Osteoblast (primary cell): ENCODE results near the gene SNAI1. TPM values are rescaled to one million over a fixed set of nuclear protein-coding genes. Genes with fewer than 3 reads are reported as not detected.

ENCODE experiments used
- DNase-seq: peaks from one replicate; pipeline ENCODE4 v3.0.0; 2011; ENCODE audit warnings: low spot score, mixed read lengths; ENCODE audit not compliant: insufficient read length; ENCODE audit errors: missing footprints
- H2AFZ ChIP-seq: 2 replicates; pipeline ENCODE4 v1.6.0; 2011; ENCODE audit warnings: mild to moderate bottlenecking, low read length
- H3K27ac ChIP-seq: 2 replicates; pipeline ENCODE4 v1.5.1; 2011; ENCODE audit warnings: mild to moderate bottlenecking, low read depth, low read length, moderate library complexity
- H3K27me3 ChIP-seq: 2 replicates; pipeline ENCODE4 v1.6.0; 2012; ENCODE audit warnings: mild to moderate bottlenecking, control low read depth, inconsistent platforms, low read length, moderate library complexity; ENCODE audit not compliant: insufficient read depth
- H3K36me3 ChIP-seq: 2 replicates; pipeline ENCODE4 v1.5.1; 2011; ENCODE audit warnings: mild to moderate bottlenecking, low read length, control low read depth, moderate library complexity; ENCODE audit not compliant: insufficient read depth
- H3K4me1 ChIP-seq: 2 replicates; pipeline ENCODE4 v1.5.1; 2011; ENCODE audit warnings: mild to moderate bottlenecking, low read length, control low read depth, moderate library complexity; ENCODE audit not compliant: insufficient read depth
- H3K4me2 ChIP-seq: 2 replicates; pipeline ENCODE4 v1.6.0; 2011; ENCODE audit warnings: mild to moderate bottlenecking, low read length; ENCODE audit not compliant: insufficient read depth
- H3K4me3 ChIP-seq: fragments of 200-600 bp; sonication (generic); 3 replicates; pipeline ENCODE4 v1.5.1; 2012; ENCODE audit warnings: mild to moderate bottlenecking, low read length, inconsistent platforms; ENCODE audit not compliant: insufficient read depth
- H3K79me2 ChIP-seq: 2 replicates; pipeline ENCODE4 v1.6.0; 2012; ENCODE audit warnings: mild to moderate bottlenecking, low read length, control low read depth, inconsistent platforms; ENCODE audit not compliant: insufficient read depth
- H3K9me3 ChIP-seq: 2 replicates; pipeline ENCODE4 v1.5.1; 2011; ENCODE audit warnings: low read depth, low read length, control low read depth
- H4K20me1 ChIP-seq: 2 replicates; pipeline ENCODE4 v1.6.0; 2012; ENCODE audit warnings: mild to moderate bottlenecking, low read length, control low read depth; ENCODE audit not compliant: insufficient read depth
- small RNA-seq: library from RNA; depleted of rRNA; stranded (forward); fragments of <200 nt; gene quantifications from one replicate; pipeline ENCODE3, GENCODE V24; 2012
- total RNA-seq: library from RNA; depleted of rRNA; stranded (reverse); fragments of >200 nt; gene quantifications from 2 replicates; pipeline ENCODE4 v1.2.3, GENCODE V29; 2012
- TF ChIP-seq, protein P1 (sequence below): IDR thresholded peaks from 2 replicates; pipeline ENCODE4 v1.5.1; 2011; ENCODE audit warnings: mild to moderate bottlenecking, low read depth, low read length, moderate library complexity; ENCODE audit errors: extremely low read depth

SNAI1 gene
- total RNA-seq, 1 donor, result 1.8 TPM

DNA sequence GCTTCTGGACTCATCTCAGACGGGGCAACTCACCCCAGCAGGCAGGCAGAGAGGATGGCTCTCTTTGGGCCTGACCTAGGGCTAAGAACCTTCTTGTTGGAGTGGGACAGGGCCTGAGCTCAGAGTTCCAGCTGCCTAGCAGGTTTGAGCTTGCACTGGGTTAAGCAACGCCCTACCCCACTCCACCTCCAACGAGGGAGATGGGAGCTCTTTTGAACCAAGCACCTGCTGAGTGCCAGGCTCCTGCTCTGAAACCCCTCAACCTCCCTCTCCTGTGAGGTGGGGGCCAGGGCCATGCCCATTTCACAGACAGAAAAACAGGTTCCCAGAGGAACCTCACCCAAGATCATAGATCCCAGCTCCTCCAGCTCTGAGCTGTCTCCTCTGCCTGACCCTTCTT, 54.3 kb downstream of the SNAI1 start:
- H2AFZ ChIP-seq, result no peak overlapping the region
- H3K4me1 ChIP-seq, result peaks cover 18% of the 10 kb centered on the region
- H3K4me2 ChIP-seq, result no peak overlapping the region
- DNase-seq, result peak; percentile 65
- H3K79me2 ChIP-seq, result no peaks in the 10 kb centered on the region
- H3K36me3 ChIP-seq, result no peaks in the 10 kb centered on the region
- H4K20me1 ChIP-seq, result no peaks in the 10 kb centered on the region
- TF ChIP-seq, protein P1, sequence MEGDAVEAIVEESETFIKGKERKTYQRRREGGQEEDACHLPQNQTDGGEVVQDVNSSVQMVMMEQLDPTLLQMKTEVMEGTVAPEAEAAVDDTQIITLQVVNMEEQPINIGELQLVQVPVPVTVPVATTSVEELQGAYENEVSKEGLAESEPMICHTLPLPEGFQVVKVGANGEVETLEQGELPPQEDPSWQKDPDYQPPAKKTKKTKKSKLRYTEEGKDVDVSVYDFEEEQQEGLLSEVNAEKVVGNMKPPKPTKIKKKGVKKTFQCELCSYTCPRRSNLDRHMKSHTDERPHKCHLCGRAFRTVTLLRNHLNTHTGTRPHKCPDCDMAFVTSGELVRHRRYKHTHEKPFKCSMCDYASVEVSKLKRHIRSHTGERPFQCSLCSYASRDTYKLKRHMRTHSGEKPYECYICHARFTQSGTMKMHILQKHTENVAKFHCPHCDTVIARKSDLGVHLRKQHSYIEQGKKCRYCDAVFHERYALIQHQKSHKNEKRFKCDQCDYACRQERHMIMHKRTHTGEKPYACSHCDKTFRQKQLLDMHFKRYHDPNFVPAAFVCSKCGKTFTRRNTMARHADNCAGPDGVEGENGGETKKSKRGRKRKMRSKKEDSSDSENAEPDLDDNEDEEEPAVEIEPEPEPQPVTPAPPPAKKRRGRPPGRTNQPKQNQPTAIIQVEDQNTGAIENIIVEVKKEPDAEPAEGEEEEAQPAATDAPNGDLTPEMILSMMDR, result no peak
- H3K27ac ChIP-seq, result no peak overlapping the region
- no peaks in the 10 kb centered on the region for H3K27me3 ChIP-seq
- no peaks in the 10 kb centered on the region for H3K9me3 ChIP-seq
- H3K4me3 ChIP-seq, result no peak overlapping the region

DNA sequence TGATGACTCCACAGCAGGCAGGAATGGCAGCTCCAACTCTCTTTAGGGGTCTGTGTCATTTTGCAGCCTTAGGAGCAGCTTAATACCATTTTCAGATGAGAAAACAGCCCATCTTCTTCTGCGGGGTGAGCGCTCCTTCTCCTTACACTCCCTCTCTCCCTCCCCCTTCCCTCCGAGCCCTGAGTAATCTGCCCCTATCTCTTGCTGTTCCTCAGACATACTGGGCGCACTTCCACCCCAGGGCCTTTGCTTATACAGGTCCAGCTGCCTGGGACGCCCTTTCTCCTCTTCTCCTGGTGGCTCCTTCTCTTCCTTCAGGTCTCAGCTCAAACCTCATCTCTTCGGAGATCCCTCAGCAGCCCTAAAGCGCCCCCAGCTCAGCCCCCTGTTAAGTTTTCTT, 54.8 kb downstream of the SNAI1 start:
- H3K4me1 ChIP-seq, result peaks cover 18% of the 10 kb centered on the region
- H2AFZ ChIP-seq, result no peak overlapping the region
- peak; percentile 62 for DNase-seq
- no peaks in the 10 kb centered on the region for H3K36me3 ChIP-seq
- TF ChIP-seq, protein P1, result no peak
- no peaks in the 10 kb centered on the region for H3K79me2 ChIP-seq
- H3K27ac ChIP-seq, result no peak overlapping the region
- no peaks in the 10 kb centered on the region for H3K9me3 ChIP-seq
- no peaks in the 10 kb centered on the region for H4K20me1 ChIP-seq
- no peak overlapping the region for H3K4me3 ChIP-seq
- H3K27me3 ChIP-seq, result no peaks in the 10 kb centered on the region
- H3K4me2 ChIP-seq, result no peak overlapping the region

DNA sequence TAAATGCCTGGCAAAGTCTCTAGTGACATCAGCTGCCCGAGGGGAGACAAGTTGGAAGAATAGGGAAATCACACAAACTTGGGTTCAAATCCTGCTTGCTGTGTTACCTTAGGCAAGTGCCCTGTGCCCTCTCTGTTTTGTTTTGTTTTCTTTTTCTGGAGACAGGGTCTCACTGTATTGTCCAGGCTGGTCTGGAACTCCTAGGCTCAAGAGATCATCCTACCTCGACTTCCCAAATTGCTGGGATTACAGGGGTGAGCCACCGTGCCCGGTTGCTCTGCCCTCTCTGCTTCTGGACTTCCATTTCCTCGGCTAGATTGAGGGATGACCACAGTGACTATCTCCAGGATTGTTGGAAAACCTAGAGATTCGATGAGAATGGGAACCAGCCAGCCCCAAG, 55.4 kb downstream of the SNAI1 start:
- no peak overlapping the region for H3K4me2 ChIP-seq
- H3K79me2 ChIP-seq, result no peaks in the 10 kb centered on the region
- TF ChIP-seq, protein P1, result no peak
- no peaks in the 10 kb centered on the region for H3K36me3 ChIP-seq
- no peaks in the 10 kb centered on the region for H3K27me3 ChIP-seq
- peaks cover 16% of the 10 kb centered on the region for H3K4me1 ChIP-seq
- H3K9me3 ChIP-seq, result no peaks in the 10 kb centered on the region
- no peak overlapping the region for H2AFZ ChIP-seq
- peak; percentile 48 for DNase-seq
- H3K27ac ChIP-seq, result no peak overlapping the region
- H4K20me1 ChIP-seq, result no peaks in the 10 kb centered on the region
- no peak overlapping the region for H3K4me3 ChIP-seq

Small RNAs within 50 kb of the gene (small RNA-seq; reads per million reads assigned to genes)
- gene RF00017, result not detected
- not detected for gene RNU6-147P

Other genes with a start within 250 kb of the SNAI1 start
- gene SLC9A8, start 170.2 kb upstream of the SNAI1 start, total RNA-seq, result 6.9 and 9.7 TPM in 2 replicates
- gene SPATA2, start 67.5 kb upstream of the SNAI1 start, total RNA-seq, result 3.2 and 3.3 TPM in 2 replicates
- 46.9 and 78.5 TPM in 2 replicates for gene RNF114, start 46.6 kb upstream of the SNAI1 start, total RNA-seq
- 90.8 and 100 TPM in 2 replicates for gene UBE2V1, start 130.2 kb downstream of the SNAI1 start, total RNA-seq
- 33.3 and 37.6 TPM in 2 replicates for gene PEDS1, start 170.7 kb downstream of the SNAI1 start, total RNA-seq
- gene CEBPB, start 207.8 kb downstream of the SNAI1 start, total RNA-seq, result 75.7 and 79.3 TPM in 2 replicates